ENCODE measurements around the gene VRK3.

- no peak for TF ChIP-seq POLR2AphosphoS5 (IDR thresholded peaks at IDR 0.05)
- no peak for TF ChIP-seq POLR2A (IDR thresholded peaks at IDR 0.05)
- TF ChIP-seq EP300 (IDR thresholded peaks at IDR 0.05), result no peak
These were observed 17.2 kb downstream of the VRK3 start for GRCh38 chr19:50007947-50008346.

All from sigmoid colon (tissue), 4 donors.